Measurements from ENCODE around the gene AKT2.

DNA sequence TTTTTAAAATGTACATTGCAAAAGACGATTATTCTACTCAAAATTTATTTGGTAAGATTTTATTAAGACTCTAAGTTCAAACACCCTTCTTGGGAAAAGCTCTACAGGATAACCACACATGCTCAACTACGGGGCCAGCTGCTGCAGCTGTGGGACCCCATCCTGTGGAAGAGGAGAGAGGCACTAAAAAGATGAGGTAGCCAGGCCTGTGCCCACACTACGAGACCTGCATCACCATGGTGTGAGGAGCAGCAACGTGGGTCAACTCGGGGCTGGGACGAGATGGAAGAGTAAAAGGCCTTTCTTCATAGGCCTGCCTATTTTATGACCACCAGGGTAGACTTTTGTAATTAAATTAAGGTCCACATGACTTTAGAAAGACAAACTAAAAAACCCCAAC, 54.1 kb downstream of the AKT2 start:
- no peak for TF ChIP-seq CTCF (IDR thresholded peaks at IDR 0.05 in 4 of 5, conservative IDR thresholded peaks at IDR 0.05 in 1 of 5)
- no peak for TF ChIP-seq POLR2A (IDR thresholded peaks at IDR 0.05)

Measured in gastrocnemius medialis (tissue), 4 donors.